CD4-positive, alpha-beta T cell treated with Interleukin-2 at 100 ng/mL for 4 hours (primary cell): ENCODE results near the gene ZDHHC11B.
"Not testable (repeated sequence)": the region's sequence is repeated elsewhere in the genome, so short reads cannot be mapped to it uniquely, and the experiment has no call there.

Experiments
- DNase-seq: peaks from one replicate; pipeline ENCODE4 v3.0.0-alpha.2; 2020; ENCODE audit warnings: low spot score

ZDHHC11B gene

DNA sequence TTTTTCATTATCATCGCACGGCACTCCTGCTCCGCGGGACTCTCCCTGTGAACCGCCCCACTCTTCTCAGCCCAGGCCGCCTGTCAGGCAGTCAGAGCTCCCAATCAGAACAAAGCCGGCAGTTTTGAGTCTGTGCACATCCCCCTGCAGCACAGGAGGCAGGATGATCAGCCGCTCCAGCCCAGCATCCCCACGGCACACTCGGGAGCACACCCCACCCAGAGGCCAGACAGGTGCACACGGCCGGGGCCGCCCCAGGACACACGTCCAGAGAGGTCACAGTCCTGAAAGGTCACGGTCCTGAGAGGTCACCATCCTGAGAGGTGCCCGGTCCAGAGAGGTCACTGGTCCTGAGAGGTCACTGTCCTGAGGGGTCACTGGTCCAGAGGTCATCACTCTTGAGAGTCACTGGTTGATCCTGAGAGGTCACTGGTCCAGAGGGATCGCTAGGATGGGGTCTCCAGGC lies 99.7 kb downstream of the ZDHHC11B start:
- no peak for DNase-seq

- no peak for DNase-seq
Observed at GRCh38 chr5:683551-684481, 100.7 kb downstream of the ZDHHC11B start.

- DNase-seq: not testable (repeated sequence)
Observed at GRCh38 chr5:682651-683358, 101.7 kb downstream of the ZDHHC11B start.

GRCh38 chr5:682216-682615 lies 102.3 kb downstream of the ZDHHC11B start:
- DNase-seq: not testable (repeated sequence)

- DNase-seq: not testable (repeated sequence)
Observed at GRCh38 chr5:681317-682191, 103.0 kb downstream of the ZDHHC11B start.

DNA sequence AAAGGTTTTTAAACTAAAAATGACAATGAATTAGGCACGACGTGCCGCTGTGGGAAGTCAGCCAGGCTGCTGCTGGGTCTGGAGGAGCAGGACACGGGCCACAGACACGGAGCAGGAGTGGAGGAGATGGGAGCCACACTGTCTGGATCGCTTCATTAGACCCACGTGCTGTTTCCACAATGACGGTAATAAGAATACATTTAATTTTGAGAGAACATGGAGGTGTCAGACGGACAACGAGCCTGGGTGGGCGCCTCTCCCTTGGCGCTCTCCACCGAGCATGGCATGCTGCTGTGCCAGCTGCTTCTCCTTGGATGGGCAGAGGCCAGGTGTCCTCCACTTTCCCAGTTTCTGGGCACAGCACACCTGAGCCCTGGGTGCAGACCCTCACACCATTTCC lies 103.7 kb downstream of the ZDHHC11B start:
- DNase-seq: not testable (repeated sequence)

GRCh38 chr5:680118-680795 lies 104.3 kb downstream of the ZDHHC11B start:
- not testable (repeated sequence) for DNase-seq

DNA sequence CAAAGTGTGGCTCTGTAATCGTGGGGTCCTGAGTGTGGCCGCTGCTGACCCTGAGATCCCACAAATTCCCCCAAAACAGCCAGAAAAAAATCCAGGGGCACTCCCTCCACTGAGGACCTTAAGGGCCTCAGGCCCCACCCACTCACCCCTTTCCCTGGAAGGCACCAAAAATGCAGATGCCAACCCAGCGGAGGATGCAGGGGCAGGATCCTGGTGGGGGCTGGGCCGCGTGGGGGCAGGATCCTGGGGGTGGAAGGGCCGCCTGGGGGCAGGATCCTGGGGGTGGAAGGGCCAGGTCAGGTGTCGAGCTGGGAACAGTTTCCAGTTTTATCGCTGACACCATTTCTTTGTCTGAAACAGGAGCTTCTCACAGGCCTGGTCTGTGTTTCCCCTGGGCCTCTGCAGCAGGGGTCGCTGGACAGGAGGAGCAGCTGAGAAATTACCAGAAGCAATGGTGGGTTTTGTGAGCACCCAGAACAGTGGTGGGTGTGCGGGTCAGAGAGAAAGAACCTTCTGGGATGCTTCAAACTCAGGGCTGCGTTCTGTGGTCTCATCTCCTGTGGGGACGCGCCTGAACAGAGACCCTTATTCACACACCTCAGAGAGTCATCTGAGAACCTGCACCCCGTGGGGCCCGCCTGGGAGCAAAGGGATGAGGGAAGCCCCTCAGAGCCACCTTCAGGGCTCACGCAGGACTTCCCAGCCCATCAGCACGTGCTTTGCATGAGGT lies 105.2 kb downstream of the ZDHHC11B start:
- DNase-seq: not testable (repeated sequence)

DNA sequence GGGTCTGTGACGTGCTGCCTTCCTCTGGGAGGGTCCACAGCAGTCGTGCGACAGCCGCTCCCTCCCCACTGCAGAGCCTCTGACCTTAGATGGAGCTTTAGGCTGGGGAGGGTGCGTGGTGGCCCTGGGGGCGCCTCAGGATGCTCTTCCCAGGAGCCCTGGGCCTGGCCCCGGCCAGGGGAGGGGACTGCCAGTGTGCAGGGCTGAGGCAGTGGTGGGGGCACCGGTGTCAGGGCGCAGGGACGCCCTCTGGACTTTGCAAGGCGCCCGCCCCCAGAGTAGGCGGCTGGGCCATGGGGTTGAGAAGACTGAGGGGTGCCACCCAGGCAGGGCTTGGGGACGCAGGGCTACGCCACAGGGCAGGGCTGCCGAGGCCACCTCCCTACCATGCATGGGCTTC lies 106.0 kb downstream of the ZDHHC11B start:
- not testable (repeated sequence) for DNase-seq

GRCh38 chr5:677131-678101 lies 107.1 kb downstream of the ZDHHC11B start:
- DNase-seq: no peak

GRCh38 chr5:676699-677076 lies 107.8 kb downstream of the ZDHHC11B start:
- DNase-seq: no peak

DNA sequence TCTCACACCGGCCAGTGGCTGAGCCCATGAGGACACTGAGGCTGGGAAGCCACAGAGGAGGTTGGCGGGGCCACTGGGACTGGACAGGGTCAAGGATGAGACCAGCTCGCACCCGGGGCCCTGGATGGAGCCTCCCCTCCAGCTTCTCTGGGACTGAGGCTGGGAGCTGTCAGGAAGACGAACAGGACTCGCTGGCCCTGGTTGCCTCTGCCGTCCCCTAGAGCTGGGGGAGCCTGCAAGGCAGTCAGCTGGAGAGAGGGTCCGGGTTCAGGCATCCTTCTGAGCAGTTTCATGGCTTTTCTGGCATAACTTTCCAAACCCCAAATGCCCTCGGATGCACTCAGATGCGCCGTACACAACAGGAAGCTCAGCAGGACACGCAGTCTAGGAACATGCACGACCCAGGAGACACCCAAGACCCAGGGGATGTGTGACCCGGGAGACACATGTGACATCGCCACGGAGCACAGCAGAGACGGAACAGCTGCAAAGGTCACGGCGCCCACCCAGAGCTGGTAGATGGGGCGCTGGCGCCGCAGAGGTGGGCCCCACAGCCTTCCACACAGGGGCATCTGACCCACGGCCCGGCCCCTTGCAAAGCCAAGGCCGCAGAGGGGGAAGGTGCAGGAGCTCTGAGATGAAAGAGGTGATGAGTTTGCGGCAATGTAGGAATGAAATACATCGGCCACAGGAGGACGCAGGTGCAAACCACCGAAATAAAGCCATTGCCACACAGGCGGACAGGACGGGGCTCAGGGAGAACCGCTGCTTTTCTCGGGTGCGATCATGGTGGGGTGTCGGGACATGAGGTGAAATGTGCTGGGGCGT lies 108.4 kb downstream of the ZDHHC11B start:
- DNase-seq: no peak

GRCh38 chr5:675111-675870 lies 109.2 kb downstream of the ZDHHC11B start:
- DNase-seq: no peak

GRCh38 chr5:674630-675011 lies 109.9 kb downstream of the ZDHHC11B start:
- no peak for DNase-seq

DNA sequence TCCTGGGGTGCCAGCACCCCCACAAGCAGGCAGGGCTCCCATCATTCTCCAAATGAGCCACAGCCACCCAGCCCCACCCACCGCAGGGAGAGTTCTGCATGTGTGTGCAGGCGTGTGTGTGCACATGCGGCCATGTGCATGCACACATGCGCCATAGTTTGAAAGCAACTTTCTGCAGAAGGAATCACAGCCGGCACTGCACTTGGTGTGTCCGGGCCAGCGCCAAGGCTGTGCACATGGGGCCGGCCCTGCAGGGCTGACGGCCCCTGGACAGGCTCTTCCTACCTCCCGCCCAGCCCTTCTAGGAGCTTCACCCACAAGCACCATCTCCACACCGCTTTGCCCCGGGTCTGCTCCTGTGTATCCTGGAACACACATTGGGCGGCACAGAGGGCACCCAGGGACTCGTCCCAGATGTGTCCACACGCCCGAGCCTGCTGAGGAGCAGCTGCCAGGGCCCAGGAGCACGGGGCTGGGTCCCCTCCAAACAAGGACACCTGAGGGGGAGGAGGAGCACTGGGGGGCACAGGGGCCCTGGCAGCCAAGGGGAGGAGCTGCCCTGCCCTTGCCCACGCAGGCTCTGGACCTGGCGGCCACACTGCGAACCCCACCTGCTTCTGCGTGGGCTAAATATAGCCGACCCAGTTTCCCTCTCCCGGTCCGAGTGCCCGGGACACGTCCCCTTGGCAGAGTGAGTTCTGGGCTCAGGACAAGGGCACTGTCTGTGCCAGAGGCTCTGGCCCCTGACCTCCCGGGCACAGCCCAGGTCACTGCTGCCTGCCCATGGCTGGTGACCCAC lies 110.5 kb downstream of the ZDHHC11B start:
- no peak for DNase-seq

DNA sequence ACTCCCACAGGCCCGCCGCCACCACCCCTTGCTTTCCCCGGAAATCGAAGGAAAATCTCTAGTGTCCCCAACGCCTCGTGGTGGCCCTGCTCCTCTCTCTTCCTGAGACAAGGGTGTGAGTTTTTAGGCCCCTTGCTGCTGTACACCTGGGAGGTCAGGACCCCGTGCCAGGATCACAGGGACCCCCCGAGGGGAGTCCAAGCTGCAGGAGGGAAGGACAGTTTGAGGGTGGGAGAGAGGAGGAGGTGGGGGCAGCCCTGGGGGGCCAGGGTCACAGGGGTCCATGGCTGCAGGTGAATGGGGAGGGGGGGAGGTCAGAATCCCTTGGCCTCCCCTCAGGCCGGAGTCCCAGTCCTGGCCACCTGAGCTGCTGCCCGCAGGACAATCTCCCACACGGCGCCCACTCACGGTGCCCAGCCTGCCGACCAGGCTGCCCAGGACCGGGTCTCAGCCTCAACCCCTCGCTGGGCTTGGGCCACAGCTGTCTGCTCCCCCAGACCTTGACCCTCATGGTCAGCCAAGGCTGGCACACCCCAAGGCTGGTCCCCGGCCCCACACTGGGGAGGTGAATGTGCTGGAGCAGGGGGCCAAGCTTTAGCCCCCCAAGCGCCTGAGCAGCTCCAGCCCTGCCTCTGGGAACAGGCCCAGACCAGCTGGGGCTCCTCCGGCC lies 111.2 kb downstream of the ZDHHC11B start:
- DNase-seq: no peak
